Endothelial cell of umbilical vein (primary cell): ENCODE measurements around the gene NPPC. TPM values are rescaled to one million over a fixed set of nuclear protein-coding genes. Genes with fewer than 3 reads are reported as not detected.

ENCODE experiments used
- BruUV-seq: library from RNA; stranded (reverse); fragments of 400-500 nt; replicated peaks from 2 replicates; lab custom pipeline; 2021; lab: Mats Ljungman, UMichigan
- CTCF ChIA-PET: fragments of 300-600, 350-600 bp; sonication (Branson Sonifier 250); formaldehyde crosslinking; loops from one replicate; lab custom pipeline; 2021; ENCODE audit warnings: antibody characterized with exemption, inconsistent platforms; lab: Charles Lee
- POLR2A ChIA-PET: fragments of 300-600, 350-600 bp; sonication (Branson Sonifier 250); formaldehyde crosslinking; loops from one replicate; lab custom pipeline; 2021; ENCODE audit warnings: antibody characterized with exemption, inconsistent platforms; lab: Charles Lee
- DNase-seq: peaks from one replicate; pipeline ENCODE4 v3.0.0-alpha.2; 2011; ENCODE audit warnings: low read depth, low spot score
- FAIRE-seq: peaks from 2 replicates; lab custom pipeline; 2011; peaks lifted over from hg19 to GRCh38; lab: Jason Lieb, UNC
- H2AFZ ChIP-seq: 2 replicates; pipeline ENCODE4 v1.6.0; 2012; ENCODE audit warnings: low read depth, low read length, control low read depth, inconsistent platforms
- H3K27ac ChIP-seq: 2 replicates; pipeline ENCODE4 v1.5.1; 2011; ENCODE audit warnings: low read depth, mild to moderate bottlenecking, control low read depth, low read length, moderate library complexity; ENCODE audit not compliant: insufficient read depth
- H3K27me3 ChIP-seq, 2 experiments: 2 replicates each; pipeline versions ENCODE4 v1.6.0 to v1.6.1; 2011; ENCODE audit warnings: low read length in 2 of 2, mixed read lengths in 1 of 2; ENCODE audit not compliant: control insufficient read depth in 2 of 2, insufficient read depth in 2 of 2
- H3K36me3 ChIP-seq, 2 experiments: 2 replicates in 1 of 2; 3 replicates in 1 of 2; pipeline ENCODE4 v1.5.1; 2011; ENCODE audit warnings: low read length in 2 of 2, mild to moderate bottlenecking in 1 of 2, moderate library complexity in 1 of 2; ENCODE audit not compliant: control insufficient read depth in 2 of 2, insufficient read depth in 2 of 2; ENCODE audit errors: extremely low read depth in 1 of 2
- H3K4me1 ChIP-seq: 3 replicates; pipeline ENCODE4 v1.5.1; 2011; ENCODE audit warnings: mild to moderate bottlenecking, low read length; ENCODE audit not compliant: control insufficient read depth, insufficient read depth; ENCODE audit errors: extremely low read depth
- H3K4me2 ChIP-seq: 2 replicates; pipeline ENCODE4 v1.6.1; 2011; ENCODE audit warnings: low read length, control low read depth, mixed read lengths; ENCODE audit not compliant: insufficient read depth
- H3K4me3 ChIP-seq, 3 experiments: fragments of 200-600 bp in 1 of 3; sonication (generic), shearing (Covaris generic) in 1 of 3; replicated peaks in 1 of 3; 2 replicates each; pipeline ENCODE4 v1.5.1; 2011 to 2016; ENCODE audit warnings: control low read depth in 3 of 3, low read length in 3 of 3, mild to moderate bottlenecking in 2 of 3, inconsistent platforms in 1 of 3, low read depth in 1 of 3, moderate library complexity in 1 of 3; ENCODE audit not compliant: insufficient read depth in 1 of 3
- H3K79me2 ChIP-seq: 2 replicates; pipeline ENCODE4 v1.6.0; 2012; ENCODE audit warnings: low read length, inconsistent platforms; ENCODE audit not compliant: control insufficient read depth, insufficient read depth
- H3K9ac ChIP-seq: replicated peaks from 2 replicates; pipeline ENCODE3; 2011; ENCODE audit warnings: low read length, control low read depth; ENCODE audit not compliant: insufficient read depth; ENCODE audit errors: extremely low read depth
- H3K9me1 ChIP-seq: replicated peaks from 3 replicates; pipeline ENCODE4 v1.6.0; 2011; ENCODE audit warnings: mild to moderate bottlenecking, low read length; ENCODE audit not compliant: control insufficient read depth, insufficient read depth; ENCODE audit errors: extremely low read depth
- H3K9me3 ChIP-seq: replicated peaks from 2 replicates; pipeline ENCODE4 v1.5.1; 2012; ENCODE audit warnings: low read length, inconsistent platforms; ENCODE audit not compliant: control insufficient read depth, insufficient read depth
- H4K20me1 ChIP-seq: replicated peaks from 2 replicates; pipeline ENCODE3; 2011; ENCODE audit warnings: mild to moderate bottlenecking, low read length; ENCODE audit not compliant: control insufficient read depth, insufficient read depth; ENCODE audit errors: extremely low read depth
- CTCF ChIP-seq, 2 donors: IDR thresholded peaks; 1 replicate in 1 of 2; 2 replicates in 1 of 2; pipeline ENCODE4 v1.5.1; 2011; ENCODE audit warnings: low read length in 2 of 2, mild to moderate bottlenecking in 2 of 2, moderate library complexity in 2 of 2, control low read depth in 1 of 2, inconsistent platforms in 1 of 2, low read depth in 1 of 2; ENCODE audit not compliant: insufficient read depth in 1 of 2; ENCODE audit errors: extremely low read depth in 1 of 2
- EZH2 ChIP-seq: IDR thresholded peaks from 2 replicates; pipeline ENCODE4 v1.6.1; 2012; ENCODE audit warnings: borderline replicate concordance, low read depth, mild to moderate bottlenecking, moderate library complexity, low read length, inconsistent platforms; ENCODE audit not compliant: severe bottlenecking
- FOS ChIP-seq: IDR thresholded peaks from 2 replicates; pipeline ENCODE4 v1.6.1; 2011; ENCODE audit warnings: mild to moderate bottlenecking, low read length, moderate library complexity, borderline replicate concordance; ENCODE audit not compliant: insufficient read depth
- GATA2 ChIP-seq: IDR thresholded peaks from 2 replicates; pipeline ENCODE4 v1.7.0; 2011; ENCODE audit warnings: low read depth, mild to moderate bottlenecking, moderate library complexity, mixed read lengths, low read length; ENCODE audit not compliant: insufficient read length, insufficient read depth
- JUN ChIP-seq: IDR thresholded peaks from 2 replicates; pipeline ENCODE4 v1.6.1; 2011; ENCODE audit warnings: borderline replicate concordance, low read depth; ENCODE audit not compliant: insufficient read length, insufficient read depth
- MAX ChIP-seq: IDR thresholded peaks from 2 replicates; pipeline ENCODE4 v1.6.1; 2011; ENCODE audit not compliant: insufficient read depth, insufficient read length
- MYC ChIP-seq: IDR thresholded peaks from one replicate; pipeline ENCODE4 v1.6.1; 2011; ENCODE audit warnings: mild to moderate bottlenecking, low read depth, low read length
- POLR2A ChIP-seq: IDR thresholded peaks from 2 replicates; pipeline ENCODE4 v1.6.1; 2012; ENCODE audit warnings: low read depth, mild to moderate bottlenecking, control low read depth, low read length
- POLR2AphosphoS5 ChIP-seq: IDR thresholded peaks from 2 replicates; pipeline ENCODE4 v1.6.1; 2012; ENCODE audit warnings: low read depth, mild to moderate bottlenecking, control low read depth, low read length, moderate library complexity; ENCODE audit not compliant: insufficient read depth
- dilution Hi-C: fragments of 300-500 bp; cut with MboI; formaldehyde crosslinking; loops from one replicate; pipeline ENCODE4 v1.15.0; 2019; ENCODE audit warnings: low sequenced_read_pairs; ENCODE audit not compliant: extremely low pct_ligation_motif_present
- intact Hi-C: fragments of 100-400 bp; cut with micrococcal nuclease; formaldehyde crosslinking; loops from one replicate; pipeline ENCODE4 v1.10.0; 2022
- polyA plus RNA-seq, 4 experiments: library from polyadenylated mRNA; depleted of rRNA in 3 of 4; stranded (reverse) in 3 of 4; unstranded in 1 of 4; fragments of >200 nt; gene quantifications; 2 replicates each; pipeline versions ENCODE4 v1.2.1 to v1.2.3, GENCODE V29; 2011 to 2012; ENCODE audit warnings: missing spikeins in 1 of 4
- total RNA-seq: library from RNA; stranded (reverse); gene quantifications from 2 replicates; pipeline ENCODE4 v1.2.3, GENCODE V29; 2021

The NPPC gene
- total and polyA plus RNA-seq, 2 donors (not counting 3 experiments of a cell fraction or from before 2014, with no cell fraction given), result not detected

- no peaks in the 10 kb centered on the region for H3K9me3 ChIP-seq
- H3K4me1 ChIP-seq, result no peaks in the 10 kb centered on the region
- no peaks in the 10 kb centered on the region for H3K36me3 ChIP-seq
- peaks cover 4 to 8% of the 10 kb centered on the region in 2 experiments for H3K27me3 ChIP-seq
- TF ChIP-seq JUN, result no peak
- TF ChIP-seq MYC, result no peak
- no peak for TF ChIP-seq GATA2
- no peak for TF ChIP-seq POLR2AphosphoS5
- no peak for TF ChIP-seq MAX
- TF ChIP-seq FOS, result no peak
- no peak for TF ChIP-seq CTCF (IDR thresholded peaks at IDR 0.05; ENCODE audit: extremely low read depth in 1 of 2, insufficient read depth in 1 of 2, low read depth in 1 of 2, low read length in 2 of 2)
- TF ChIP-seq POLR2A, result no peak
- no peak for TF ChIP-seq EZH2
- ChIA-PET CTCF (no interaction called here), POLR2A (no interaction called here)
- no peak for FAIRE-seq
- H3K4me2 ChIP-seq, result no peak overlapping the region
- intact Hi-C loops (no loop called here), dilution Hi-C loops (no loop called here)
- H4K20me1 ChIP-seq, result no peaks in the 10 kb centered on the region
- no TSS peak for BruUV-seq
- no peaks in the 10 kb centered on the region for H3K9me1 ChIP-seq
- no peak overlapping the region for H3K4me3 ChIP-seq
- no peak overlapping the region for H3K27ac ChIP-seq
- H3K79me2 ChIP-seq, result no peaks in the 10 kb centered on the region
- H2AFZ ChIP-seq, result no peak overlapping the region
- DNase-seq, result no peak
- H3K9ac ChIP-seq, result no peak overlapping the region
These were observed 38.4 kb downstream of the NPPC start for GRCh38 chr2:231887756-231888155.
